Fibroblast of pulmonary artery (primary cell): ENCODE results near the gene CLIC1.

Experiments used
- DNase-seq: peaks from one replicate; pipeline ENCODE4 v3.0.0-alpha.2; 2010; ENCODE audit warnings: low read depth
- H3K4me3 ChIP-seq: replicated peaks from 2 replicates; pipeline ENCODE4 v1.5.1; 2011; ENCODE audit warnings: low read depth, mild to moderate bottlenecking, control low read depth, low read length, moderate library complexity
- CTCF ChIP-seq: IDR thresholded peaks from 2 replicates; pipeline ENCODE4 v1.5.1; 2011; ENCODE audit warnings: mild to moderate bottlenecking, control low read depth, low read length, inconsistent platforms; ENCODE audit errors: missing control alignments

The CLIC1 gene

GRCh38 chr6:31780507-31781243 lies 44.3 kb upstream of the CLIC1 start:
- no peak for DNase-seq
- no peak overlapping the region for H3K4me3 ChIP-seq
- TF ChIP-seq CTCF, result no peak

GRCh38 chr6:31779908-31780307 lies 43.6 kb upstream of the CLIC1 start:
- DNase-seq, result no peak
- no peak overlapping the region for H3K4me3 ChIP-seq
- no peak for TF ChIP-seq CTCF

- no peak for TF ChIP-seq CTCF
- no peak for DNase-seq
- no peak overlapping the region for H3K4me3 ChIP-seq
Observed at GRCh38 chr6:31778999-31779885, 42.9 kb upstream of the CLIC1 start.

- H3K4me3 ChIP-seq, result no peak overlapping the region
- TF ChIP-seq CTCF, result no peak
- no peak for DNase-seq
Observed at GRCh38 chr6:31778193-31778592, 41.9 kb upstream of the CLIC1 start.

GRCh38 chr6:31777667-31778050 lies 41.3 kb upstream of the CLIC1 start:
- TF ChIP-seq CTCF, result no peak
- no peak overlapping the region for H3K4me3 ChIP-seq
- no peak for DNase-seq

- DNase-seq, result peak; percentile 84
- no peak within 1 kb of the TSS for H3K4me3 ChIP-seq
Observed at GRCh38 chr6:31776989-31777666, 40.8 kb upstream of the CLIC1 start, which contains the start of gene VWA7. TSS of gene VWA7 (minus strand) at chr6:31777328. CDS start at chr6:31776779, 549 bp downstream.

More at GRCh38 chr6:31776989-31777666, 40.8 kb upstream of the CLIC1 start, which contains the start of gene VWA7:
- TF ChIP-seq CTCF, result no peak
